H1 (cell line): ENCODE measurements around the gene CCDC80. TPM values are rescaled to one million over a fixed set of nuclear protein-coding genes. Genes with fewer than 3 reads are reported as not detected.

Experiments used
- KDM4A ChIP-seq: IDR thresholded peaks from one replicate; pipeline ENCODE4 v1.7.1; 2012; ENCODE audit warnings: low read depth, mild to moderate bottlenecking, moderate library complexity, low read length, inconsistent platforms; ENCODE audit not compliant: severe bottlenecking
- polyA plus RNA-seq, 7 experiments: library from polyadenylated mRNA; depleted of rRNA in 3 of 7; stranded (reverse) in 5 of 7; unstranded in 2 of 7; fragments of >200 nt in 5 of 7; fragments of 200-250 nt in 2 of 7; gene quantifications; 1 replicate in 5 of 7; 2 replicates in 1 of 7; 4 replicates in 1 of 7; pipeline versions ENCODE4 v1.2.1 to v1.2.3, GENCODE V29; 2011 to 2013; ENCODE audit warnings: missing spikeins in 2 of 7, mixed read lengths in 2 of 7
- total RNA-seq: library from RNA; stranded (reverse); fragmentation: NEBNext Ultra II Directional; extraction: Animal tissue kit (Norgen Biotek cat#: 25700); gene quantifications from 2 replicates; pipeline ENCODE4 v1.2.1, GENCODE V29; 2021

The CCDC80 gene
- total and polyA plus RNA-seq, 2 of the 8 experiments (the other 6 are each of a cell fraction or from before 2014, with no cell fraction given) = 1.1 to 12.9 TPM

DNA sequence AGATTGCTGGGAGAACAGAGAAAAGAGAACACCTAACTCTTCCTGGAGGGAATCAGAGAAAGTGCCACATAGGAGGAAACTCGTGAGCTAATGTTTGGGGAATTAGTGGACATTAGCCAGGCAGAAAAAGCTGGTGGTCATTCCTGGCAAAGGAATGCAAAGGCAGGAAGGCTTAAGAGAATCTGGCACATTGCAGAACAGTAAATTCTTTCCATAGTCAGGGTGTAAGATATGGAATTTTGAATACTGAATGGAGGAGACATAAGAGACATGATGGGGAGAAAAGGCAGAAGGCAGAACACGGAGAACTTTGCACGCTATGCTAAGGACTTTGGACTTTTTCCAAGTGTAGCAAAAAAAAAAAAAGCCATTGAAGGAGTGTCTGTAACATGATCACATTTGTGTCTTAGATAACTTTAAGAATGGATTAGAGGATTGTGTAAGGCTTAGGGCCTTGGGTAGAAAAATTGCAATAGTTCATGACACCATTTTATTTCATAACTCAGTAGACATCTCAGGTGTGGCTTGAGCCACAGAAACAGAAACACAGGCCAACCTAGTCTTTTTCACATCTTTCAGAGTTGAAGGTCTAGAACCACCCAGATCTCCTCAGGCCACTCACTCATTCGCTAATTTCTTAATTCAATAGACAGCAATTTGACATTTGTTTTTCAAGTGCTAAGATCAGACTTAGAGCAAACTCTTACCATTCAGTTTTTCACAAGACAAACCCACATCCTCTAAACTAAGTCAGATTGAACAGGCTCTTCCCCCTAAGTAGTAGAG is 31.2 kb upstream of the CCDC80 start (continued):
- TF ChIP-seq KDM4A = no peak
